Spinal cord (tissue), 10 donors: ENCODE results near the gene RYK. TPM values are rescaled to one million over a fixed set of nuclear protein-coding genes. Genes with fewer than 3 reads are reported as not detected.
A peak's percentile ranks its signal among the peaks of the same experiment; 100 is the strongest.

ENCODE experiments used
- DNase-seq, 6 donors: peaks; one replicate each; pipeline versions ENCODE4 v3.0.0 to v3.0.0-alpha.2; 2013 to 2015; ENCODE audit warnings: low spot score in 6 of 6, low read depth in 4 of 6
- H3K27ac ChIP-seq: one replicate; pipeline ENCODE4 v1.5.1; 2013; ENCODE audit warnings: low read depth, low read length, control low read depth
- H3K27me3 ChIP-seq: one replicate; pipeline ENCODE4 v1.6.1; 2013; ENCODE audit warnings: low read length; ENCODE audit not compliant: control insufficient read depth, insufficient read depth
- H3K36me3 ChIP-seq: one replicate; pipeline ENCODE4 v1.6.1; 2013; ENCODE audit warnings: low read length; ENCODE audit not compliant: control insufficient read depth, insufficient read depth
- H3K4me1 ChIP-seq: one replicate; pipeline ENCODE4 v1.6.1; 2013; ENCODE audit warnings: low read length; ENCODE audit not compliant: control insufficient read depth, insufficient read depth
- H3K4me3 ChIP-seq: one replicate; pipeline ENCODE4 v1.5.1; 2013; ENCODE audit warnings: low read depth, low read length, control low read depth
- H3K9me3 ChIP-seq: one replicate; pipeline ENCODE4 v1.6.1; 2013; ENCODE audit warnings: low read length; ENCODE audit not compliant: control insufficient read depth, insufficient read depth
- WGBS: methylation state at CpG from one replicate; pipeline ENCODE4 v1.1.5; 2013; ENCODE audit warnings: missing lambda C conversion rate; ENCODE audit not compliant: insufficient coverage; 5-methylcytosine and 5-hydroxymethylcytosine counted together
- polyA plus RNA-seq, 2 donors: library from polyadenylated mRNA; unstranded; fragments of 120-200 nt; gene quantifications; one replicate each; pipeline ENCODE4 v1.2.1, GENCODE V29; 2013; ENCODE audit not compliant: insufficient read length in 2 of 2
- total RNA-seq, 2 donors: library from RNA; depleted of rRNA in 1 of 2; stranded (reverse); fragments of 120-200 nt in 1 of 2; fragments of >200 nt in 1 of 2; gene quantifications; one replicate each; pipeline versions ENCODE4 v1.2.3 to v1.2.4, GENCODE V29; 2013 to 2014
- donor health status: healthy.

The RYK gene
- total and polyA plus RNA-seq, 4 donors: 39.6 to 92.2 (median 66.2) TPM

DNA sequence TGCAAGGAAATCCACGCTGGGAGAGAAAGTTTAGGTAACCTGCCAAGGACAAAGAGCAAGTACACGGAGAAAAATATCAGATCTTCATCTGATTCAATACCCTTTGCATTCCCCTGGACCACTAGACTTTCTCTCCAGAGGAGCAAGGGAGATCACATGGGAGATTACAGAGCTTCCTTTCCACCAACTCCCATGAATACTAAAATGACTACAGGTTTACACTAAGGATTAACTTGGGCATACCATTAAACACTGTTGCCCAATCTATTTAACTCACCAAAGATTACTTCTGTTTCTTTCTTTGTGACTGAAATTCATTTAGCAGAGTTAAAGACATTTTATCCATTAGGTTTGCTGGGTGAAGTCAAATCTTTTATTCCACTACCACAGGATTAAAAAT is 71.2 kb downstream of the RYK start:
- Histone ChIP-seq H3K9me3 (no peaks in the 10 kb centered on the region), H3K27me3 (no peaks in the 10 kb centered on the region), H3K4me1 (no peaks in the 10 kb centered on the region), H3K4me3 (no peak overlapping the region), H3K36me3 (peaks cover 9% of the 10 kb centered on the region), H3K27ac (no peak overlapping the region)
- WGBS: 83% methylated on average over 2 of the region's 2 CpGs
- DNase-seq: no peak

DNA sequence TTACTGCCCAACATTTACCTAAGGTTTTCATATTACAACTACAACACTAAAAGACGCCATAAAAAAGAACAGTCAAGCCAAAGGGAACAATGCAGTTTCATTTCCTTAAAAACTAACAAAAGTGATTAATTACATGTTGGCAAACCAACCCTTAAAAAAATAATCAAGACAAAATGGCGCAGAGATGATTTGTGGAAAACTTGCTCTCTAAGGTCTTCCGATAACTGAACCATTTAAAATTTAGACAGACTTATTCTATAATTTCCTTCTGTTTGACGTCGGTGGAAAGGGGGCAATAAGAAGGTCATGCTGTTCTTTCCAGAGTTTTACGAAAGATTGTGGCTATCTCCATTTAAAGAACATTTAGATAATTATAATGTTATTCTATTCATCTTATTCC is 87.6 kb downstream of the RYK start:
- 83% methylated on average over 1 of the region's 6 CpGs for WGBS
- no peak overlapping the region for H3K27ac ChIP-seq
- peaks cover 3% of the 10 kb centered on the region for H3K36me3 ChIP-seq
- H3K27me3 ChIP-seq: no peaks in the 10 kb centered on the region
- no peaks in the 10 kb centered on the region for H3K9me3 ChIP-seq
- peak in 1 of 6 donors; percentile 21 for DNase-seq
- no peak overlapping the region for H3K4me3 ChIP-seq
- H3K4me1 ChIP-seq: no peaks in the 10 kb centered on the region

DNA sequence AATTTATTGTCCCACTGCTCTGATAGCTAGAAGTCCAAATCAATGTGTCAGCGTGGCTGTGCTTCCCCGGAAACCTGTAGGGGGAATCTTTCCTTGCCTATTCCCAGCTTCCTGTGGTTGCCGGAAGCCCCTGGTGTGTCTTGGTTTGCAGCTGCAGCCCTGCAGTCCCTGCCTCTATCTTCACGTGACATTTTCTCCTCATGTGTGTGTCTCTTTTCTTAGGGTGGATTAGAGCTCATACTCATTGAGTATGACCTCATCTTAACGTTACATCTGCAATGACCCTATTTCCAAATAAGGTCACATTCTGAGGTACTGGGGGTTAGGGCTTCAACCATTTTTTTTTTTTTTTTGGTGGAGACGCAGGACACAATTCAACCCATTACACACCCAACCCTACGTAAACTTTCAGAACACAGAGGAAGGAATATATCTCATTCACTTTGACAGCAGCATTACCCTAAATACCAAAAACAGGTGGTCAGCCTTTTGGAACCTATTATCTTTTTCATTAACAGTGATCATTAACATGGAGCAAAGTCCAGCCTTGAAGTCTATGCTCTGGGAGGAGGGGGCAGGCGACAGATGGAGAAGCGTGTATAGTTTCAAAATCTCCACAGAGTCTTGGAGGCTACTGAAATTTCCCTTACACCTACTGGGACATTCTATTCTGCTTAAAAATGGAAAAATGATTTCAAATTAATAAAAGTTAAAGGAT is 88.6 kb downstream of the RYK start:
- H3K27me3 ChIP-seq: no peaks in the 10 kb centered on the region
- no peaks in the 10 kb centered on the region for H3K9me3 ChIP-seq
- DNase-seq: no peak
- no peaks in the 10 kb centered on the region for H3K4me1 ChIP-seq
- H3K4me3 ChIP-seq: no peak overlapping the region
- H3K27ac ChIP-seq: no peak overlapping the region
- H3K36me3 ChIP-seq: peaks cover 5% of the 10 kb centered on the region
- 90% methylated on average over 2 of the region's 9 CpGs for WGBS

DNA sequence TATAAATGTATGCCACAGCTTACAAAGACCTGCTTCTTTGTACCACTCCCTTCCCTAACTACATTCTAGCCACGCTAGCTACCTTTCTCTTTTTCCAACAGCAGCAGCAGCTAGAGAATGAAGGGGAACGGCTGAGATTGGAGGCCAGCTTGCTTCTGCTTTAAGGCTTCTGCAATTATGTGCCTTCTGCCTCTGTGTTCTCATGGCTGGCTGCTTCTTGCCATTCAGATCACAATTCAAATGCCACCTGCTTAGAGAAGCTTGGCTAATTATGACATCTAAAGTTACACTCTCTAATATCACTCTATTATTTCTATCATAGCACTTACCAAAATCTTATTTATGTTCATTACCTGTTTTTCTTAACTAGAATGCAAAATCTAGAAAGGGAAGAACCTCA is 95.2 kb downstream of the RYK start:
- Histone ChIP-seq H3K36me3 (peaks cover 11% of the 10 kb centered on the region), H3K4me1 (no peaks in the 10 kb centered on the region), H3K27me3 (no peaks in the 10 kb centered on the region), H3K4me3 (no peak overlapping the region), H3K27ac (no peak overlapping the region), H3K9me3 (no peaks in the 10 kb centered on the region)
- WGBS: 53% methylated on average over 2 of the region's 2 CpGs
- DNase-seq: peak in 1 of 6 donors; percentile 31

DNA sequence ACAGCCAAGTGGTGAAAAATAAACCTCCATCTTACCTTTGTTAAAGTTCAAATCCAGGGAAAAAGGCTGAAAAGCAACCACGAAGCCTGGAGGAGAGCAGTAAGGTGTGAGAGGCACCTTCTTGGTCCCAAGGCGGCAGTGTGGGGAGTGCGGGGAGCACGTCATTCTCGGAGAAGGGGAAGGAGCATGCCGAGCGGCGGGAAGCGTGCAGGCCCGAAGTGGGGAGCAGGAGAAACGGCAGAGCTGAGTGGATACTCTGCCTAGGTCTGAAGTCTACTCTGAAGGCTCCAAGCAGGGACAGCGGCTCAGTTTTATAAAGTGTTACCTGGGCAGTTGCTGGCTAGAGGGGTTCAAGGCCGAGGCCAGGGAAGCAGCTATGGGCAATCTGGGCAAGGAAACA is 96.9 kb downstream of the RYK start:
- Histone ChIP-seq H3K4me1 (no peaks in the 10 kb centered on the region), H3K9me3 (no peaks in the 10 kb centered on the region), H3K4me3 (no peak overlapping the region), H3K36me3 (peaks cover 9% of the 10 kb centered on the region), H3K27me3 (no peaks in the 10 kb centered on the region), H3K27ac (no peak overlapping the region)
- 95% methylated on average over 13 of the region's 13 CpGs for WGBS
- DNase-seq: no peak

DNA sequence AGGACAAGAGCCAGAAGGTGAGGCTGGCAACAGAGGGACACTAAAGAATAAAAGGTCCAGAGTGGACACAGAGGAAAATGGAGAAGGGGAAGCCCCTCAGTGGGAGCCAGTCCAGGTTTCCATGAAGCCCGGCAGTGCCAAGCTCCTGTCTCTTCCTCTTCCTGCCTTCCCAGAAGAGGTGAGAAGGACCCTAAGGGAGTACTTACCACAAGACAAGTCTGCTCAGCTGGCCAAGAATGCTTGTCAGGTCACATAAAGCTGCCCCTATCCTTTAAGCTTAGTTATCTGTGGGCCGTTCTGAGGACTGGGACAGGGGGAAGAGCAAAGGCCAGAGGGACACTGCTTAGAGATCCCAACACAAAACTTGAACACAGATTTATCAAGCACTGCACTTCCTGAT is 100.2 kb downstream of the RYK start:
- no peaks in the 10 kb centered on the region for H3K4me1 ChIP-seq
- H3K27ac ChIP-seq: no peak overlapping the region
- H3K27me3 ChIP-seq: no peaks in the 10 kb centered on the region
- WGBS: no CpG with 5 or more reads among the region's 2 CpGs
- DNase-seq: no peak
- H3K36me3 ChIP-seq: peaks cover 10% of the 10 kb centered on the region
- H3K9me3 ChIP-seq: no peaks in the 10 kb centered on the region
- H3K4me3 ChIP-seq: no peak overlapping the region

DNA sequence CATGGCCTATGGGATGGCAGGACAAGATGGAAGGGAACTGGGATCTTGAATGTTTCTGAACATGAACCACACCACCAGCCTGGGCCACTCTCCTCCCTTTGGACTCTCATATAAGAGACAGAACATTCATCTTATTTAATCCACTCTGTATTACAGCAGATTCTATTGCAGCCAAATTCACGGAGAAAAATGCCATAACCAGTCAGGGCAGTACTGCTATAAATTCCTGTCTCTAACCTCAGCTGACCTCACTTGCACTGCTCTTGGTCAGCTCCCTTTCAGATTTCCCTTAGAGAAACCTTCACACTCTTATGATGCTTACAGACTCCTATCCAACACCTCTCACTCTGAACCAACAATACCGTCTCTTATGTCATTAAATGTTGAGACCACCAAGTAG is 101.4 kb downstream of the RYK start:
- DNase-seq: no peak
- H3K4me3 ChIP-seq: no peak overlapping the region
- 98% methylated on average over 2 of the region's 2 CpGs for WGBS
- H3K27ac ChIP-seq: no peak overlapping the region
- H3K9me3 ChIP-seq: no peaks in the 10 kb centered on the region
- H3K36me3 ChIP-seq: peaks cover 10% of the 10 kb centered on the region
- no peaks in the 10 kb centered on the region for H3K27me3 ChIP-seq
- H3K4me1 ChIP-seq: no peaks in the 10 kb centered on the region

DNA sequence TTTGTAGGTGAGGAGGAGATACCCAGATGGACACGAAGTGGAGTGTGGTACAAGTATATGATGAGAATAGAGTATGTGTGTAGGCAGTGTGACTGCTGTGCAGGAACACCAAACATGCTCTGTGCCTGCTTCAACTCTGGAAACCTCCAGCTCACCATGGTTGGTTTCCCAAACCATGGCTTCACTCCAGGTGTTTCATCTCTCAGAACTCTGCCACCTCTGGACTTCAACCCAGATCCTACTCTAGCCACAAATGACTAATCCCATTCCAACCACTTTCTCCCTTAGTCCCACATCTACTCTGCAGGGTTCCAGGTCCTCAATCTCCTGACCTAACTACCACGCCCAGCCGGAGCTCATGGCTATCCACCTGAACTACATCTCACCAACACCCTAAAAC is 102.1 kb downstream of the RYK start:
- H3K27me3 ChIP-seq: no peaks in the 10 kb centered on the region
- H3K4me1 ChIP-seq: no peaks in the 10 kb centered on the region
- no peak overlapping the region for H3K27ac ChIP-seq
- WGBS: 96% methylated on average over 3 of the region's 3 CpGs
- no peak for DNase-seq
- H3K36me3 ChIP-seq: peaks cover 5% of the 10 kb centered on the region
- H3K9me3 ChIP-seq: no peaks in the 10 kb centered on the region
- H3K4me3 ChIP-seq: no peak overlapping the region

DNA sequence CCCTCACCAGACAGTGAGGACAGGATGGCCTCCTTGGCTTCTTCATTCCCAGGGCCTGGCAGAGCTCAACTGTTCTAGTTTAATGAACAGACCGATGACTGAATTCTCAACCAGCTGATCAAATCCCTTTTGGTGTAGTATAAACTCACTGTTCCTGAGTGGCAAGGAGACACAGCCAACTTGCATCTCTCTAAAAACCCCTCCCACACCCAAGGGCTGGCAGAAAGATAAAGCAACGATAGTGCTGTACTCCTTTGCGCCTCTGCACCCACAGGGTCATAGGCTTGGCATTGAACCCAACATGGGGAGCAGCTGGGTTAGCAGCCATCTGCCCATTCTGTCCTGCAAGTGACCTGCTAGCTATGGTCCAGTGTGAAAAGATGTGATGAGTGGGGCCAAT is 103.2 kb downstream of the RYK start:
- H3K36me3 ChIP-seq: peaks cover 5% of the 10 kb centered on the region
- H3K27ac ChIP-seq: no peak overlapping the region
- H3K4me1 ChIP-seq: no peaks in the 10 kb centered on the region
- WGBS: 100% methylated on average over 2 of the region's 3 CpGs
- DNase-seq: no peak
- no peak overlapping the region for H3K4me3 ChIP-seq
- no peaks in the 10 kb centered on the region for H3K9me3 ChIP-seq
- H3K27me3 ChIP-seq: no peaks in the 10 kb centered on the region

DNA sequence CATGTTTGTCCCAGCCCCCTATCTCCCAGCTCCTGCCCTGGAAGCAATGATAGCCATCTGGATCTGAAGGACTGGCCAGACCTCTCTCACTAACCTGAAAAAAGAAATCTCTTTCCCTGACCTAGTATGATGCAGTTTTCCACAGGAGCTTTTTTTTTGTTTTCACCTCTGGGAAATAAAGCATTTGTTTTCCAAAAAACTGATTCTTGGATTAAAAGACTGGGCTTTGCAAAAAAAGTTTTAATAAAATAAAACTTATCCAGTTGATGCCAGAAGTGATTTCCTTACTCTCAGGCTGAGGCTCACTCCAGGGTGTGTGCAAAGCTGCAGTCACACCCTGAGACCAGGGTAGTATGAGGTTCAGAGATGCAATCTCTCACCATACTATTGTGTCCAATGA is 104.0 kb downstream of the RYK start:
- Histone ChIP-seq H3K36me3 (peaks cover 5% of the 10 kb centered on the region), H3K4me3 (no peak overlapping the region), H3K4me1 (no peaks in the 10 kb centered on the region), H3K27ac (no peak overlapping the region), H3K9me3 (no peaks in the 10 kb centered on the region), H3K27me3 (no peaks in the 10 kb centered on the region)
- no peak for DNase-seq
